K562 (cell line): ENCODE data around the gene PTPN1. TPM values are rescaled to one million over a fixed set of nuclear protein-coding genes. Genes with fewer than 3 reads are reported as not detected.

ENCODE experiments used
- ARNT ChIP-seq, 2 experiments: fragments of 450-650 bp; IDR thresholded peaks; 2 replicates each; pipeline ENCODE4 v1.6.1; 2016; ENCODE audit warnings: mild to moderate bottlenecking in 1 of 2
- BDP1 ChIP-seq: IDR thresholded peaks from 3 replicates; pipeline ENCODE4 v1.6.1; 2011; ENCODE audit not compliant: insufficient read length, insufficient read depth
- CHCHD3 ChIP-seq: fragments of 250-450 bp; sonication (Bioruptor Pico); IDR thresholded peaks from 2 replicates; pipeline ENCODE4 v2.1.2; 2022; ENCODE audit warnings: mild to moderate bottlenecking
- ERF ChIP-seq: fragments of 450-650 bp; formaldehyde crosslinking; IDR thresholded peaks from 2 replicates; pipeline ENCODE4 v1.4.0; 2020; ENCODE audit warnings: mild to moderate bottlenecking, mixed read lengths
- MYC ChIP-seq, 2 experiments: fragments of 250-450 bp in 1 of 2; sonication (Bioruptor Pico) in 1 of 2; IDR thresholded peaks; 2 replicates each; pipeline versions ENCODE4 v1.5.1 to v1.6.1; 2012 to 2021; ENCODE audit warnings: low read depth in 2 of 2, borderline replicate concordance in 1 of 2, improper control_type of control experiment in 1 of 2, low read length in 1 of 2, mild to moderate bottlenecking in 1 of 2, moderate library complexity in 1 of 2
- NFIC ChIP-seq: fragments of 450-650 bp; IDR thresholded peaks from 2 replicates; pipeline ENCODE4 v1.6.1; 2017; ENCODE audit warnings: mild to moderate bottlenecking, inconsistent platforms
- NUFIP1 ChIP-seq: fragments of 450-650 bp; IDR thresholded peaks from 2 replicates; pipeline ENCODE4 v1.6.1; 2018; ENCODE audit not compliant: partially characterized antibody
- RBM34 ChIP-seq: fragments of 200-400 bp; formaldehyde crosslinking; IDR thresholded peaks from 2 replicates; pipeline ENCODE4 v1.6.1; 2018; ENCODE audit warnings: low read length, borderline replicate concordance; ENCODE audit not compliant: insufficient read depth
- SMARCC2 ChIP-seq: fragments of 450-650 bp; IDR thresholded peaks from 2 replicates; pipeline ENCODE4 v1.6.1; 2017; ENCODE audit warnings: antibody characterized with exemption, moderate library complexity, mild to moderate bottlenecking, low read depth
- SMARCE1 ChIP-seq: fragments of 450-650 bp; IDR thresholded peaks from 2 replicates; pipeline ENCODE4 v1.7.1; 2016; ENCODE audit warnings: mild to moderate bottlenecking
- SRSF7 ChIP-seq: fragments of 200-400 bp; formaldehyde crosslinking; optimal IDR thresholded peaks from 2 replicates; pipeline ENCODE3; 2017; ENCODE audit warnings: mild to moderate bottlenecking, low read depth, low read length
- TCF7L2 ChIP-seq: fragments of 150-350 bp; IDR thresholded peaks from 2 replicates; pipeline ENCODE4 v1.6.1; 2016; ENCODE audit warnings: low read depth, mild to moderate bottlenecking, low read length, moderate library complexity
- TCFL5 ChIP-seq: fragments of 250-450 bp; sonication (Bioruptor Pico); conservative IDR thresholded peaks from 2 replicates; pipeline ENCODE4 v1.6.1; 2021; ENCODE audit warnings: mild to moderate bottlenecking, moderate library complexity, matching md5 sums
- TFAM ChIP-seq: fragments of 250-450 bp; sonication (Bioruptor Pico); conservative IDR thresholded peaks from 2 replicates; pipeline ENCODE4 v1.5.0; 2021; ENCODE audit warnings: mild to moderate bottlenecking, moderate library complexity
- ZKSCAN1 ChIP-seq: fragments of 150-350 bp; IDR thresholded peaks from 2 replicates; pipeline ENCODE4 v1.6.1; 2016; ENCODE audit warnings: low read depth, low read length
- ZNF408 ChIP-seq: fragments of 250-450 bp; sonication (Bioruptor Pico); IDR thresholded peaks from 2 replicates; pipeline ENCODE4 v1.4.0; 2020; ENCODE audit warnings: low read depth, mild to moderate bottlenecking, moderate library complexity
- polyA plus RNA-seq, 8 experiments: library from polyadenylated mRNA; depleted of rRNA in 4 of 8; stranded (reverse) in 5 of 8; unstranded in 3 of 8; fragments of >200 nt; fragmentation: Nextera tagmentation in 2 of 8; fragmentation: Illumina TruSeq in 1 of 8; extraction: Ambion mirVana in 2 of 8; extraction: Trizol in 1 of 8; gene quantifications; 2 replicates each; pipeline versions ENCODE4 v1.2.1 to v1.2.3, GENCODE V29; 2011 to 2014; ENCODE audit warnings: inconsistent platforms in 1 of 8, missing spikeins in 1 of 8
- total RNA-seq, 7 experiments: library from RNA; depleted of rRNA in 6 of 7; stranded (reverse); fragments of >200 nt in 6 of 7; fragmentation: Illumina TruSeq in 2 of 7; extraction: Trizol in 2 of 7; gene quantifications; 2 replicates each; pipeline versions ENCODE4 v1.2.1 to v1.2.3, GENCODE V29; 2011 to 2021; ENCODE audit warnings: low replicate concordance in 1 of 7
- TF ChIP-seq, protein P1 (sequence below): fragments of 250-450 bp; sonication (Bioruptor Pico); IDR thresholded peaks from 2 replicates; pipeline ENCODE4 v1.4.0; 2020; ENCODE audit warnings: borderline replicate concordance
- TF ChIP-seq, protein P2 (sequence below): IDR thresholded peaks from 2 replicates; pipeline ENCODE4 v1.6.1; 2011; ENCODE audit not compliant: insufficient read length; ENCODE audit errors: extremely low read depth
- TF ChIP-seq, protein P3 (sequence below): sonication (generic); formaldehyde crosslinking; IDR thresholded peaks from 2 replicates; pipeline ENCODE4 v1.8.0; 2022; ENCODE audit warnings: mild to moderate bottlenecking, missing genetic modification reagents
- TF ChIP-seq, protein P4 (sequence below): sonication (generic); formaldehyde crosslinking; IDR thresholded peaks from 2 replicates; pipeline ENCODE4 v1.8.0; 2022; ENCODE audit warnings: mild to moderate bottlenecking, missing genetic modification reagents

The PTPN1 gene
- total and polyA plus RNA-seq, 9 of the 15 experiments (the other 6 are each of a cell fraction or from before 2014, with no cell fraction given), result 11.0 to 85.3 (median 54.0) TPM

DNA sequence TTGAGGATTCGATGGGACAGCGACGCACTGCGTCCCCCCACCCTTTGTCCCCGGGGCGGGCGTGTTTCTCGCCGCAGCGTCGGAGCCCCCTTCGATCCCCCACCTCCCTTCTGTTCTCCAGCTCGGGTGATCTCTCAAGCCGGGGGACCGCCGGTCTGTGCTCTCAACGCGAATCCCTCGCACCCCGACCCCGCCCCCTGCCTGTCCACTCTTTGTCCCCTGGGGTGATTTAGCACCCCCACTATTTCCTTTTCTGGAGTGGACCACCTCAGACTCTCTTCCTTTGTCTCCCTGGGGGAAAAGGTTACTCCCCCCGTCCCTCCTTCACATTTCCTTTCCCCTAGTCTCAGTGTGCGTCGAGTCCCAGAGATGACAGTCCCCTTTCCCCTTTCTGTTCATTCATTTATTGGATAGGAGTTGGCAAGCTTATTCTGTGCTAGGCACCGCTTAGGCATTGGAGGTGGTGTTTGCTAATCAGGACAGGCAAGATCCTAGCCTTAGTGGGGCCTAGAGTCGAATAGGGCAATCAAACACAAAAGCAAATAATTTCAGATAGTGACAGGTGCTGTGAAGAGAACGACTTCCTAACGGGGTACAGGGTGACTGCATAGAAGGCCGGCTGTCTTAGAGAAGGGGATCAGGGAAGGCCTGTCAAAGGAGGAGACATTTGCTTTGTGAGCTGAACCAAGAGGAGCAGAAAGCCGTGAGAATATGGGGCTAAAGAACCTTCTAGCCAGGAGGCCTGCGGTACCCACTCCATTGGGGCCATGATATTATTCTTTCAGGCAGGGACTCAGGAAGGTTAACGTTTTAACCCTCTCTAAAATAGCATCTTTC is 741 bp downstream of the PTPN1 start (continued):
- TF ChIP-seq, protein P1, sequence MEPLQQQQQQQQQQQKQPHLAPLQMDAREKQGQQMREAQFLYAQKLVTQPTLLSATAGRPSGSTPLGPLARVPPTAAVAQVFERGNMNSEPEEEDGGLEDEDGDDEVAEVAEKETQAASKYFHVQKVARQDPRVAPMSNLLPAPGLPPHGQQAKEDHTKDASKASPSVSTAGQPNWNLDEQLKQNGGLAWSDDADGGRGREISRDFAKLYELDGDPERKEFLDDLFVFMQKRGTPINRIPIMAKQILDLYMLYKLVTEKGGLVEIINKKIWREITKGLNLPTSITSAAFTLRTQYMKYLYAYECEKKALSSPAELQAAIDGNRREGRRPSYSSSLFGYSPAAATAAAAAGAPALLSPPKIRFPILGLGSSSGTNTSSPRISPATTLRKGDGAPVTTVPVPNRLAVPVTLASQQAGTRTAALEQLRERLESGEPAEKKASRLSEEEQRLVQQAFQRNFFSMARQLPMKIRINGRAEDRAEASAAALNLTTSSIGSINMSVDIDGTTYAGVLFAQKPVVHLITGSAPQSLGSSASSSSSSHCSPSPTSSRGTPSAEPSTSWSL (CRISPR knock-in tag), result no peak
- TF ChIP-seq TCF7L2, result no peak
- TF ChIP-seq, protein P2, sequence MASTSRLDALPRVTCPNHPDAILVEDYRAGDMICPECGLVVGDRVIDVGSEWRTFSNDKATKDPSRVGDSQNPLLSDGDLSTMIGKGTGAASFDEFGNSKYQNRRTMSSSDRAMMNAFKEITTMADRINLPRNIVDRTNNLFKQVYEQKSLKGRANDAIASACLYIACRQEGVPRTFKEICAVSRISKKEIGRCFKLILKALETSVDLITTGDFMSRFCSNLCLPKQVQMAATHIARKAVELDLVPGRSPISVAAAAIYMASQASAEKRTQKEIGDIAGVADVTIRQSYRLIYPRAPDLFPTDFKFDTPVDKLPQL, result no peak
- TF ChIP-seq, protein P3, sequence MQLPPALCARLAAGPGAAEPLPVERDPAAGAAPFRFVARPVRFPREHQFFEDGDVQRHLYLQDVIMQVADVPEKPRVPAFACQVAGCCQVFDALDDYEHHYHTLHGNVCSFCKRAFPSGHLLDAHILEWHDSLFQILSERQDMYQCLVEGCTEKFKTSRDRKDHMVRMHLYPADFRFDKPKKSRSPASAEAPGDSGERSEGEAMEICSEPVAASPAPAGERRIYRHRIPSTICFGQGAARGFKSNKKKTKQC (CRISPR knock-in tag), result no peak
- TF ChIP-seq CHCHD3, result no peak
- TF ChIP-seq SRSF7, result no peak
- TF ChIP-seq BDP1, result no peak
- no peak for TF ChIP-seq NFIC
- TF ChIP-seq NUFIP1, result no peak
- TF ChIP-seq ARNT (IDR thresholded peaks at IDR 0.05), result no peak
- no peak for TF ChIP-seq TFAM (CRISPR knock-in tag)
- no peak for TF ChIP-seq MYC (IDR thresholded peaks at IDR 0.05; ENCODE audit: low read depth, low read length)
- TF ChIP-seq MYC (CRISPR knock-in tag; IDR thresholded peaks at IDR 0.05; ENCODE audit: borderline replicate concordance, low read depth), result no peak
- TF ChIP-seq RBM34, result no peak
- TF ChIP-seq SMARCE1, result peak; percentile 7; the same call in 1 of the 2 replicates
- TF ChIP-seq TCFL5 (CRISPR knock-in tag), result no peak
- TF ChIP-seq ERF (CRISPR knock-in tag), result no peak
- TF ChIP-seq ZNF408 (CRISPR knock-in tag), result no peak
- no peak for TF ChIP-seq SMARCC2
- TF ChIP-seq, protein P4, sequence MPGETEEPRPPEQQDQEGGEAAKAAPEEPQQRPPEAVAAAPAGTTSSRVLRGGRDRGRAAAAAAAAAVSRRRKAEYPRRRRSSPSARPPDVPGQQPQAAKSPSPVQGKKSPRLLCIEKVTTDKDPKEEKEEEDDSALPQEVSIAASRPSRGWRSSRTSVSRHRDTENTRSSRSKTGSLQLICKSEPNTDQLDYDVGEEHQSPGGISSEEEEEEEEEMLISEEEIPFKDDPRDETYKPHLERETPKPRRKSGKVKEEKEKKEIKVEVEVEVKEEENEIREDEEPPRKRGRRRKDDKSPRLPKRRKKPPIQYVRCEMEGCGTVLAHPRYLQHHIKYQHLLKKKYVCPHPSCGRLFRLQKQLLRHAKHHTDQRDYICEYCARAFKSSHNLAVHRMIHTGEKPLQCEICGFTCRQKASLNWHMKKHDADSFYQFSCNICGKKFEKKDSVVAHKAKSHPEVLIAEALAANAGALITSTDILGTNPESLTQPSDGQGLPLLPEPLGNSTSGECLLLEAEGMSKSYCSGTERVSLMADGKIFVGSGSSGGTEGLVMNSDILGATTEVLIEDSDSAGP (CRISPR knock-in tag), result no peak
- TF ChIP-seq ZKSCAN1, result no peak
